Stromal cell of bone marrow (primary cell): ENCODE results near the gene TINAG.

ENCODE experiments used
- DNase-seq: peaks from one replicate; pipeline ENCODE4 v3.0.0-alpha.2; 2012; ENCODE audit warnings: low read depth

The TINAG gene

DNA sequence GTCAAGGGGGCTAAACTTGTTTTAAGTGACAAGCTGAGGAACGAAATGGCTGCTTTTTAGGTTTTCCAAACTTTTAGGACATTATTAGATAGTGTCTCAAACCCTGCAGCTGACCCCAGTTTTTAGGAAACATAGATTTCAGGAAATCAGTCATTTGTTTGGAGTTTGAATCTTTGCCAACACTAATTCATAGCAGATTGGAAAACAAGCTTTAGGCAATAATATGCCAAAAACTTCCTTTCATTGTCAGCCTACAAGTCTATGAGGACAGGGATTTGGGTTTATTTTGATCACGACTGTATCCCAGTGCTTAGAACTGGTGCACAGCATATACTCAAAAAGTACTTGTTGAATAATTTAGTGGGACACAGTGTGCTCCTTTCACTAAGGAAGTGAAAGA is 123.2 kb downstream of the TINAG start:
- peak; percentile 33 for DNase-seq
